WTC11 (cell line): ENCODE measurements around the gene RASGRP3.

Experiments used
- E2F1 ChIP-seq: sonication (generic); formaldehyde crosslinking; IDR thresholded peaks from 2 replicates; pipeline ENCODE4 v1.8.0; 2022; ENCODE audit warnings: mild to moderate bottlenecking, missing genetic modification reagents
- GABPB1 ChIP-seq: sonication (generic); formaldehyde crosslinking; IDR thresholded peaks from 2 replicates; pipeline ENCODE4 v1.8.1; 2023; ENCODE audit warnings: mild to moderate bottlenecking, missing genetic modification reagents
- MYBL2 ChIP-seq: sonication (generic); formaldehyde crosslinking; IDR thresholded peaks from 2 replicates; pipeline ENCODE4 v1.8.1; 2023; ENCODE audit warnings: mild to moderate bottlenecking, moderate library complexity, missing genetic modification reagents
- USF2 ChIP-seq: sonication (generic); formaldehyde crosslinking; IDR thresholded peaks from 2 replicates; pipeline ENCODE4 v1.8.1; 2023; ENCODE audit warnings: mild to moderate bottlenecking, missing genetic modification reagents, moderate library complexity
- TF ChIP-seq, protein P1 (sequence below): fragments of 200-600 bp; IDR thresholded peaks from 2 replicates; pipeline ENCODE4 v1.8.0; 2022; ENCODE audit warnings: antibody characterized with exemption

DNA sequence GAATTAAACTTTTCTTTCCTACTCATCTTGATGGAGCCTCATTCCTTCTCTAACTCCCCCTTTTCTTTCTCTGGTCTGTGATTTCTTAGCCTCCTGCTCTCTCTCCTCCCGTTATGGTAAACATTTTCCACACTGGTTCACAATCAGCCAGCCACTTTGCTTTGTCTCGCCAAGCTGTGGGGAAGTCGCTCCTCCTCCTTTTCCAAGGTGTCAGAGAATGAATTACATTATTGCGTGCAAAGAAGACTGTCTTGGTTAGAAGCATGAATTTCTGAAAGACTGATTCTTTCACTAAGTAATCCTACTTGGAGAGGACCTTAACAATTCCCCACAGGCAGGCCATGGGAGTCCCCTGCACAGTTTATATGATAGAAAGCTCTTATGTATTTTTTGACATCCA lies 46.1 kb downstream of the RASGRP3 start:
- TF ChIP-seq, protein P1, sequence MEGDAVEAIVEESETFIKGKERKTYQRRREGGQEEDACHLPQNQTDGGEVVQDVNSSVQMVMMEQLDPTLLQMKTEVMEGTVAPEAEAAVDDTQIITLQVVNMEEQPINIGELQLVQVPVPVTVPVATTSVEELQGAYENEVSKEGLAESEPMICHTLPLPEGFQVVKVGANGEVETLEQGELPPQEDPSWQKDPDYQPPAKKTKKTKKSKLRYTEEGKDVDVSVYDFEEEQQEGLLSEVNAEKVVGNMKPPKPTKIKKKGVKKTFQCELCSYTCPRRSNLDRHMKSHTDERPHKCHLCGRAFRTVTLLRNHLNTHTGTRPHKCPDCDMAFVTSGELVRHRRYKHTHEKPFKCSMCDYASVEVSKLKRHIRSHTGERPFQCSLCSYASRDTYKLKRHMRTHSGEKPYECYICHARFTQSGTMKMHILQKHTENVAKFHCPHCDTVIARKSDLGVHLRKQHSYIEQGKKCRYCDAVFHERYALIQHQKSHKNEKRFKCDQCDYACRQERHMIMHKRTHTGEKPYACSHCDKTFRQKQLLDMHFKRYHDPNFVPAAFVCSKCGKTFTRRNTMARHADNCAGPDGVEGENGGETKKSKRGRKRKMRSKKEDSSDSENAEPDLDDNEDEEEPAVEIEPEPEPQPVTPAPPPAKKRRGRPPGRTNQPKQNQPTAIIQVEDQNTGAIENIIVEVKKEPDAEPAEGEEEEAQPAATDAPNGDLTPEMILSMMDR = no peak
- TF ChIP-seq E2F1 (CRISPR knock-in tag) = no peak
- TF ChIP-seq USF2 (CRISPR knock-in tag) = no peak
- no peak for TF ChIP-seq MYBL2 (CRISPR knock-in tag)
- no peak for TF ChIP-seq GABPB1 (CRISPR knock-in tag)
